Nephron (organoid): ENCODE results near the gene TYROBP.
A peak's percentile ranks its signal among the peaks of the same experiment; 100 is the strongest.

Source experiments
- H3K27ac Mint-ChIP-seq, 3 experiments: 2 replicates each; pipeline ENCODE4 v1.8.0; 2020; ENCODE audit warnings: mixed read lengths in 3 of 3, mild to moderate bottlenecking in 2 of 3, moderate library complexity in 1 of 3
- H3K27me3 Mint-ChIP-seq: 2 replicates; pipeline ENCODE4 v1.8.0; 2021; ENCODE audit warnings: low read depth, mild to moderate bottlenecking, moderate library complexity, mixed read lengths
- H3K36me3 Mint-ChIP-seq: 2 replicates; pipeline ENCODE4 v1.8.0; 2020; ENCODE audit warnings: low read depth, mixed read lengths
- H3K4me1 Mint-ChIP-seq: 2 replicates; pipeline ENCODE4 v1.8.0; 2020; ENCODE audit warnings: mixed read lengths
- H3K4me3 Mint-ChIP-seq, 3 experiments: 2 replicates each; pipeline ENCODE4 v1.8.0; 2020; ENCODE audit warnings: mild to moderate bottlenecking in 3 of 3, mixed read lengths in 3 of 3, moderate library complexity in 2 of 3
- H3K9me3 Mint-ChIP-seq: 2 replicates; pipeline ENCODE4 v1.8.0; 2020; ENCODE audit warnings: mixed read lengths
- CTCF ChIP-seq, 3 experiments: fragments of 200-600 bp; sonication (generic); IDR thresholded peaks; one replicate each; pipeline ENCODE4 v1.5.0; 2021; ENCODE audit warnings: antibody characterized with exemption in 3 of 3; ENCODE audit not compliant: unreplicated experiment in 3 of 3

Gene TYROBP

GRCh38 chr19:35861640-35862160 is 46.4 kb downstream of the TYROBP start:
- TF ChIP-seq CTCF (IDR thresholded peaks at IDR 0.05; ENCODE audit: unreplicated experiment in 3 of 3): no peak

GRCh38 chr19:35860818-35861639 is 47.1 kb downstream of the TYROBP start:
- peak overlapping the region; percentile 33 to 76 (median 49) for H3K4me3 Mint-ChIP-seq
- peaks cover 16% of the 10 kb centered on the region for H3K36me3 Mint-ChIP-seq
- peaks cover 85% of the 10 kb centered on the region for H3K27me3 Mint-ChIP-seq
- H3K27ac Mint-ChIP-seq: peak overlapping the region in 1 of 3 experiments; percentile 61
- no peaks in the 10 kb centered on the region for H3K4me1 Mint-ChIP-seq
- no peaks in the 10 kb centered on the region for H3K9me3 Mint-ChIP-seq
- TF ChIP-seq CTCF (IDR thresholded peaks at IDR 0.05; ENCODE audit: unreplicated experiment in 3 of 3): no peak

More at GRCh38 chr19:35861640-35862160, 46.4 kb downstream of the TYROBP start:
- Mint-ChIP-seq H3K4me3 (peak overlapping the region in 2 of 3 experiments; percentile 33 to 76), H3K9me3 (no peaks in the 10 kb centered on the region), H3K27ac (no peak overlapping the region), H3K27me3 (peaks cover 88% of the 10 kb centered on the region), H3K4me1 (no peaks in the 10 kb centered on the region), H3K36me3 (peaks cover 16% of the 10 kb centered on the region)

GRCh38 chr19:35860436-35860817 is 47.7 kb downstream of the TYROBP start:
- Mint-ChIP-seq H3K4me3 (peak overlapping the region in 1 of 3 experiments; percentile 76), H3K27me3 (peaks cover 85% of the 10 kb centered on the region), H3K36me3 (peaks cover 10% of the 10 kb centered on the region), H3K27ac (no peak overlapping the region), H3K9me3 (no peaks in the 10 kb centered on the region), H3K4me1 (peaks cover 5% of the 10 kb centered on the region)
- no peak for TF ChIP-seq CTCF (IDR thresholded peaks at IDR 0.05; ENCODE audit: unreplicated experiment in 3 of 3)

GRCh38 chr19:35859414-35859813 is 48.7 kb downstream of the TYROBP start:
- no peak overlapping the region for H3K27ac Mint-ChIP-seq
- no peak for TF ChIP-seq CTCF (IDR thresholded peaks at IDR 0.05; ENCODE audit: unreplicated experiment in 3 of 3)
- H3K4me1 Mint-ChIP-seq: peaks cover 15% of the 10 kb centered on the region
- H3K4me3 Mint-ChIP-seq: peak overlapping the region in 1 of 3 experiments; percentile 26
- no peaks in the 10 kb centered on the region for H3K9me3 Mint-ChIP-seq
- peaks cover 10% of the 10 kb centered on the region for H3K36me3 Mint-ChIP-seq
- peaks cover 85% of the 10 kb centered on the region for H3K27me3 Mint-ChIP-seq

GRCh38 chr19:35858311-35858710 is 49.8 kb downstream of the TYROBP start:
- Mint-ChIP-seq H3K9me3 (no peaks in the 10 kb centered on the region), H3K27me3 (peaks cover 76% of the 10 kb centered on the region), H3K4me1 (peaks cover 17% of the 10 kb centered on the region), H3K36me3 (peaks cover 10% of the 10 kb centered on the region), H3K27ac (no peak overlapping the region), H3K4me3 (peak overlapping the region; percentile 69 to 95 (median 84))
- no peak for TF ChIP-seq CTCF (IDR thresholded peaks at IDR 0.05; ENCODE audit: unreplicated experiment in 3 of 3)
